HG02943 (cell line): ENCODE measurements around the gene CLBA1.

Experiments
- ATAC-seq: cut with Tn5 transposase; IDR thresholded peaks from one replicate; pipeline ENCODE4 v1.9.1; 2021; ENCODE audit warnings: mild to moderate bottlenecking, low read depth, moderate library complexity; ENCODE audit not compliant: unreplicated experiment

CLBA1 gene

GRCh38 chr14:104996483-104996882, 10.9 kb downstream of the CLBA1 start:
- no peak for ATAC-seq

- ATAC-seq: no peak
Observed at GRCh38 chr14:104998801-104999200, 13.2 kb downstream of the CLBA1 start.

- no peak for ATAC-seq
Observed at GRCh38 chr14:104999361-104999760, 13.8 kb downstream of the CLBA1 start.

GRCh38 chr14:105005329-105005928, 19.8 kb downstream of the CLBA1 start:
- ATAC-seq: no peak

- ATAC-seq: no peak
Observed at GRCh38 chr14:105005929-105006830, 20.6 kb downstream of the CLBA1 start.

GRCh38 chr14:105006831-105007592, 21.4 kb downstream of the CLBA1 start:
- no peak for ATAC-seq

- no peak for ATAC-seq
Observed at GRCh38 chr14:105007593-105008264, 22.1 kb downstream of the CLBA1 start.

GRCh38 chr14:105010106-105010505, 24.5 kb downstream of the CLBA1 start:
- ATAC-seq: no peak

- no peak for ATAC-seq
Observed at GRCh38 chr14:105010891-105011291, 25.3 kb downstream of the CLBA1 start.

- no peak for ATAC-seq
Observed at GRCh38 chr14:105011312-105011990, 25.9 kb downstream of the CLBA1 start.

GRCh38 chr14:105012171-105012985, 26.8 kb downstream of the CLBA1 start:
- ATAC-seq: no peak

GRCh38 chr14:105013150-105013785, 27.7 kb downstream of the CLBA1 start:
- ATAC-seq: no peak

GRCh38 chr14:105014032-105014431, 28.4 kb downstream of the CLBA1 start:
- no peak for ATAC-seq

GRCh38 chr14:105014631-105015030, 29.0 kb downstream of the CLBA1 start:
- no peak for ATAC-seq

GRCh38 chr14:105015242-105015641, 29.7 kb downstream of the CLBA1 start:
- no peak for ATAC-seq

- no peak for ATAC-seq
Observed at GRCh38 chr14:105015905-105016304, 30.3 kb downstream of the CLBA1 start.

- no peak for ATAC-seq
Observed at GRCh38 chr14:105018414-105018813, 32.8 kb downstream of the CLBA1 start.

GRCh38 chr14:105019861-105020814, 34.5 kb downstream of the CLBA1 start:
- peak; percentile 19 for ATAC-seq
